Sciatic nerve (tissue), 2 donors: ENCODE measurements around the gene PPP1R1B. TPM values are rescaled to one million over a fixed set of nuclear protein-coding genes. Genes with fewer than 3 reads are reported as not detected.

Experiments used
- ATAC-seq: fragments of 200-7000 bp; cut with Tn5 transposase; one replicate; pipeline ENCODE4 v1.9.1; 2020; ENCODE audit warnings: mild to moderate bottlenecking, moderate library complexity
- DNase-seq: peaks from one replicate; pipeline ENCODE4 v3.0.0-alpha.2; 2020; ENCODE audit warnings: low spot score
- intact Hi-C: fragments of 100-400 bp; cut with DNase I; formaldehyde crosslinking; loops from one replicate; pipeline ENCODE4 v1.14.2; 2022
- total RNA-seq: library from RNA; stranded (reverse); fragmentation: NEBNext Ultra II Directional; extraction: Animal tissue kit (Norgen Biotek cat#: 25700); gene quantifications from one replicate; pipeline ENCODE4 v1.2.1, GENCODE V29; 2021
- donor health status: DM: no; HTN: no; CAD: no.
- donor health status: DM: no; HTN: no; CAD: no.

The PPP1R1B gene
- total RNA-seq, 1 donor from 2014 or later: 3.3 TPM

DNA sequence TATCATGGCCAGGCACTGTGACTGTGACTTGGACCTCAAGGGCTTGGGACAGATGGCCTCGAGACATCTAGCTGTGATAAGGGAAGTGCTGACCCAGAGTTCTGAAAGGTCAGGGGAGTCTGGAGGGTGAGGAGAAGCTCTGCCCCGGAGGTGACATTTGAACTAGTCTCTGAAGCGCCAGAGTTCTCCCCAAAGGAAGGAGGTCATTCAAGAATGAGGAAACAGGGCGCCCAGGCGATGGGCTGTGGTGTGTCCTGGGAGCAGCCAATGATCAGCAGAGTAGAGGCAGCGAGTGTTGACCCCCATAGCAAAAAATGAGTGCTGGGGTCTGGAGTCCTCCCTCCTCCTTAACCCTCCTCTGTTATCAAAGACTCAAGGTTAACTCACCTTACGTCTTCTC lies 15.1 kb downstream of the PPP1R1B start:
- ATAC-seq (no peak), DNase-seq (no peak)
- intact Hi-C loops: no loop called here

DNA sequence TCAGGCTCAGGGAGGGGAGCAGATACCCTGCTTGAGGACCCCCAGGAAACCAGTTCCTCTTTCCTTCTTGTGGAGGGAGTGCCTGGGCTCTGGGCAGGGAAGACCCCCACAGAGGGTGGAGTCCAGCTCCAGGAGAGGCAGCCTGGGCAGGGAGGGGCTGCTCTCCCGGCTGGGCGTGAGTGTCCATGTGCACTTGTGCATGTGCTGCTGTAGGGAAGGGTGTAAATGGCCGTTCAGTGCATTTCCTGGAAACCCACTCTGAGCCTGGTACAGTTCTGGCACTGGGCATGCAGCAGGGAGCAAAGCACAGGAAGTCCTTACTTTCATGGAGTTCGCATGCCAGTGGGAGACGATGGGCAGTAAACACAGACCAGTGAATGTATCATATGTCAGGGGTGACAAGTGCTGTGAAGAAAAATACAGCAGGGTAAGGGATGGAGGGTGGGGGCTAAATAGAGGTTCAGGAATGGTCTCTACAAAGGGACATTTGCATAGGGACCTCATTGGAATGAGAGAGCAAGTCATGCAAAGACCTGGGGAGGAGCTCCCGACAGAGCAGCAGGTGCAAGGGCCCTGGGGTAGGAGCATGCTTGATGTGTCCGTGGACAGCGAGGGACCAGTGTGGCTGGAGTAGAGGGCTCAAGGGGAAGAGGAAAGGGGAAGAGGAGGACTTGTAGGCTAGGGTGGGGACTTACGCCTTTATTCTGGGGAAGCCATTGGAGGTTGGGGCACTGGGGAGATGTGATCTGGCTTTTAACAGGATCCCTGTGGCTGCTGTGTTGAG lies 15.7 kb downstream of the PPP1R1B start:
- no peak for ATAC-seq
- intact Hi-C loops: no loop called here
- no peak for DNase-seq

DNA sequence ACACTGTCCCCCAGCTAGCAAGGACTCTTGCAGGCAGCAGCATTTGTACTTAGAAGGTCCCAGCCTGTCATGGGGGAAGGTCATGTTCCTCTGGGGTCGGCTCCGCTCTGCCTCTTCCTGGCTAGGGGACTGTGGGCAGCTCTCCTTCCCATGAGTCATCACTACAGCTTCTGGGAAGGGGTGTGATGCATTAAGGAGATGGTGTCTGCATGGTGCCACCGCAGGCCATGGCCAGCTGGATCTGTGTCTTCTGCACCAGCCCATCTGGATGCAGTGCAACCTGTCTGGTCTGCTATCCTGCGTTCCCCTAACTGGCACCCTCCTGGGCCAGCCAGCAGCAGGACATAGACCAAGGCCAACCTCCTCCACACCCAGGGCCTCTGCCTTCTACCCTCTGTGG lies 16.5 kb downstream of the PPP1R1B start:
- intact Hi-C loops: no loop called here
- ATAC-seq: no peak
- no peak for DNase-seq

DNA sequence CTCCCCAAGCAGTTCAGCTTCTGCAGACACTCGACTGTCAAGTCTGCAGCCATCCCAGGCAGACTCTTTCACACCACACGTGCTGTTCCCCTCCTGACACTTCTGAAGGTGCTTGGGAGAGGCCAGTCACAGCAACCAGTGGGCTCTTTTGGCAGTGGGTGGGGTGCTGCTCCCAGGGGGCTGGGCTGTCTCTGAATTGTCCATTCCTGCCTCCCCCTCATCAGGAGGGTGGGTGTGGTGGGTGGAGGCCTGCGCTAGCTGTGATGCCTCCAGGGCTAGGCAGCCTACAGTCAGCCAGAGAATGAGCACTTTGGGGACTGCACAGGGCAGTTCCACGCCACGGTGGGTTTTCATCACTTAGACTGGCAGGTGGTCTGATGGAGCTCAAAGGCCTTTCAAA lies 20.5 kb downstream of the PPP1R1B start:
- no peak for DNase-seq
- intact Hi-C loops: loop anchor here (5.0 kb wide), 1 partner anchor 825 kb away; no protein-coding TSS in a partner anchor
- ATAC-seq: no peak

DNA sequence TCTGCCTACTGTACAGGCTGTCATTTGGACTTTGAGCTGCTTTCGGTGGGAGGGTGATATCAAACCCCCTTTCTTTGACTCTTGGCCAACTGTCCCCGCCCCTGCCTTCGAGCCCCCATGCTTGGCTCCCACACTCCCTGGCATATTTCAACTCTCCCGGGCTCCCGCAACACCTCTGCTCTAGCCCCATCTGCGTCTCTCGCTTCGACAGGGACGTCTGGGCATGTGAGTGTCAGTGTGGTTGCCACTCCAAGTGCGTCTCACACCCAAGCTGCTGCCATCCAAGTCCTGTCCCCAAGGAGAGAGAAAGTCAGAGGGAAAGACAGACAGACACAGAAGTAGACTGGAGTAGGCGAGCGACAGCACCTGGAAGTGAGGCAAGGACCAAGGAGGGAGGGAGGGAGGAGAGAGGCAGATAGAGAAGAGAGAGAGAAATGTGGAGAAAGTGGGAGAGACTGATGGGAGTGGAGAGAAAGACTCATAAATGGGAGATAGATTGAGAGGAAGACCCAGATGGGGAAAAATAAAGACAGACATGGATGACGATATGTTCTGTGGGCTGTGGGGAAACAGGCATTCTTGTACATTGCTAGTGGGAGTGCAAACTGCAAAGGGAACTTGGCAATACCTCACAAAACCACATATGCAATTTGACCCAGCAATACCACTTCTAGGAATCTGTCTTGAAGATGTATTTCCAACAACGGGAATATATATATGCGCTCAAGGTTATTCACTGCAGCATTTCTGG lies 22.0 kb downstream of the PPP1R1B start:
- ATAC-seq (no peak), DNase-seq (no peak)
- intact Hi-C loops: loop anchor here (5.0 kb wide), 1 partner anchor 824 kb away; no protein-coding TSS in a partner anchor

DNA sequence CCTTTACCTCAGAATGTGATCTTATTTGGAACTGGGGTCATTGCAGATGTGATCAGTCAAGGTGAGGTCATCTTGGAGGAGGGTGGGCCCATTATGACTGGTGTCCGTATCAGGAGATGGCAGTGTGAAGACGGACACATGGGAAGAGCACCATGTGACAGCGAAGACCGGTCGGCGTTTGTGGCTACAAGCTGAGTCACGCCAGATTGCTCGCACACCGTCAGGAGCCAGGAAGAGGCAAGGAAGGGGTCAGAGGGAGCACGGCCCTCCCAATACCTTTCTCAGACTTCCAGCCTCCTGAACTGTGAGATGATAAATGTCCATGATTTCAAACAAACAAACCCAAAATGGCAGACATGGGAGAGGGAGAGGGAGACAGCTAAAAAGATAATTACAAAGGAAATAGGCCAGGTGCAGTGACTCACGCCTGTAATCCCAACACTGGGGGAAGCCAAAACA lies 23.4 kb downstream of the PPP1R1B start:
- DNase-seq (no peak), ATAC-seq (no peak)
- intact Hi-C loops: no loop called here

DNA sequence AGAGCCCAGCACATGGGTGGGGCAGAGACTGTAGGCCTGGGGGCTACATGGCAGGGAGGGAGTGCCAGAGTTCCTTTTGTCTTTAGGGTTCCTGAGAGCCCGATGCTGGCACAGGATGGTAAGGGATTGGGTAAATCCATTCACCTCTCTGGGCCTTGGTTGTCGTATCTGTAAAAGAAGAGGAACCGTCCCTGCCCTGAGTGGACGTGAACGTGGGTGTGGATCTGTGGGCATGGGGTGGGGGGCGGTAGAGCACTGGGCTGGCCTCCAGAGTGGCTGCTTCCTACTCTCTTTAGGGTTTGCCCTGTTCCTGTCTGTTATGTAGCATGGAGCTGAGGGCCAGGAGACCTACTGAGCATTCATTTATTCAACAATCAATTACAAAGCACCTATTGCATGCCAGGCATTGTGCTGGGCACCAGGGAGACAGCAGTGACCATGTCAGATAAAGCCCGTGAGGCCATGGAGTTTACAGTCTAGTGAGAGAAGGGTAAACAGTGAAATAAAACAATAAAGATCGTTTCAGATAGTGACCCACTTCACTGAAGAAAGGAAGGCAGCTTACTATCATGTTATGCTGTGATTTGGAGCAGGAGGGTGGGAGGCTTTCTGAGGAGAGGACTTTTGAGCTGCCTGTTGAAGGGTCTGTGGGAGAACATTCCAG lies 25.3 kb downstream of the PPP1R1B start:
- DNase-seq (no peak), ATAC-seq (no peak)
- intact Hi-C loops: no loop called here

DNA sequence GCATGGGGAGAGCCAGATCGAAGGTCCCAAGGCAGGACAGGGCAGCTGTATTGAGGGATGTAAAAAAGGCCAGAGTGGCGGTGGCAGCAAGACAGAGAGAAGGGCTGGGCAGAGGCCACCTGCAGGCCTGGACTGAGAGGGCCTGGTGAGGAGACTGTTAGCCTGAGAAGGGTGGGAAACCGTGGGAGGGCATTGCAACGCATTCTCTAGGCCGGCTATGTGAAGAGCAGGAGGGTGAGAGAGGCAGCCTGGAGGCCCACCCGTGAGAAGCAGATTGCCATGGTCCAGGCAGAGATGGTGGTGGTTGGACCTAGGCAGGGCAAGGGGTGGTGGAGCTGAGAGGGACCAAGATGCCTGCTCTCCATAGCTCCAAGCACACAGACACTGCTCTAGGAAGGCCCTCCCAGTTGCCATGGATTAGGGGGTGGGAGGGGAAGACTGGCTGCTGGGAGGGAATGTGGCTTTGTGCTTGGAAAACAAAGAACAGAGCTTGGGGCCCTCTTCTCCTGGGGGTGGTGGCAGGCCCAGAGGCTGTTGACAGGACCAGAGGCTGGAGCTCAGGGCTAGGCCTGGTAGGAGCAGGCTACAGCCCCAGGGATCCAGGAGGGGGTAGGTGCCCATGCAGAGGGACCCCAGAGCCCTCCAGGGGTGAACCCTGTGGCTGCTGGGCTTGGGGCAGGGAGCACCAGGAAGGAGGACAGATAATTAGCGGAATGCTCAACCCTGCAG lies 26.0 kb downstream of the PPP1R1B start:
- ATAC-seq (peak; percentile 71), DNase-seq (no peak)
- intact Hi-C loops: no loop called here

DNA sequence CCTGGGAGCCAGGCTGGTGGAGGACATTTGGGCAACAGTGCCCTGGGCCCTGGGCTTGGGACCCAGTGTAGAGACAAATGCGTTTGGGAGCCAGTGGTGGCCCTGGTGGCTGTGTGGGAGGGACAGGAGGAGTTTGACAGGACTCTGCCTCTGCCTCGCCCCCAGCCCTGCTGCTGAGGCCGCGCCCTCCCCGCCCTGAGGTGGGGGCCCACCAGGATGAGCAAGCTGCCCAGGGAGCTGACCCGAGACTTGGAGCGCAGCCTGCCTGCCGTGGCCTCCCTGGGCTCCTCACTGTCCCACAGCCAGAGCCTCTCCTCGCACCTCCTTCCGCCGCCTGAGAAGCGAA lies 26.5 kb downstream of the PPP1R1B start:
- intact Hi-C loops: no loop called here
- ATAC-seq (peak; percentile 14), DNase-seq (no peak)

DNA sequence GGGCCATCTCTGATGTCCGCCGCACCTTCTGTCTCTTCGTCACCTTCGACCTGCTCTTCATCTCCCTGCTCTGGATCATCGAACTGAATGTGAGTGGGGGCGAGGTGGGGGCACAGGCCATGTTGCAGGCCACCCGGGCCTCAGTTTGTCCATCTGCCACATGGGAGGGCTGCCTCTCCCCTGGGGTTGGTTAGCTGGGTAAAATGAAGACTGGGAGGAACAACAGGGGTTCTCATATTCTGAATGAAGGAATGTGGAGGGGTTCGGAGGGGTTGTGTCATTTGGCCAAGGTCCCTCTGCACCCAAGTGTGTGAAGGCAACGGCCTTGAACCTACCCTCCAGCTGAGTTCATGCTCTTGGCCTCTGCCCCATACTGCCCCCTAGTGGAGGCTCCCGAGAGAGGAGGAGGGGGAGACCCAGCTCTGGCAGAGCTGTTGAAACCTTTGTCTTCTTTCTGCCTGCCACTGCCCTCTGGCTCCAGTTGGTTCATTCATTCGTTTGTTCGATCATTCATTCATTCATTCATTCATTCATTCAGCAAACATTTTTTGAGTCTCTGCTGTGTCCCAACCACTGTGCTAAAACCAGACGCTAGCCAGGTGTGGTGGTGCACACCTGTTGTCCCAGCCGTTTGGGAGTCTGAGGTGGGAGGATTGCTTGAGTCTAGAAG lies 27.0 kb downstream of the PPP1R1B start:
- intact Hi-C loops: no loop called here
- DNase-seq: peak; percentile 85
- peak; percentile 71 for ATAC-seq

DNA sequence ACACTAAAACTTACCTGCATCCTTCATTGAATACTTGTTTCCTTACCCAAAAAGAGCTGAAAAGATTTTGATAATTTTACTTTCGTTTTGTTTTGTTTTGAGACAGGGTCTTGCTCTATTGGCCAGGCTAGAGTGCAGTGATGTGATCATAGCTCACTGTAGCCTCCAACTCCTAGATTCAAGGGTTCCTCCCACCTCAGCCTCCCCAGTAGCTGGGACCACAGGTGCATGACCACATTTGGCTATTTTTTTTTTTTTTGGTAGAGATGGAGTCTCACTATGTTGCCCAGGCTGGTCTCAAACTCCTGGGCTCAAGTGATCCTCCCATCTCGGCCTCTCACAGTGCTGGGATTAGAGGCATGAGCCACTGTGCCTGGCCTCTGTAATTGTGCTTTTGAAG lies 28.4 kb downstream of the PPP1R1B start:
- DNase-seq: no peak
- intact Hi-C loops: no loop called here
- ATAC-seq: no peak

DNA sequence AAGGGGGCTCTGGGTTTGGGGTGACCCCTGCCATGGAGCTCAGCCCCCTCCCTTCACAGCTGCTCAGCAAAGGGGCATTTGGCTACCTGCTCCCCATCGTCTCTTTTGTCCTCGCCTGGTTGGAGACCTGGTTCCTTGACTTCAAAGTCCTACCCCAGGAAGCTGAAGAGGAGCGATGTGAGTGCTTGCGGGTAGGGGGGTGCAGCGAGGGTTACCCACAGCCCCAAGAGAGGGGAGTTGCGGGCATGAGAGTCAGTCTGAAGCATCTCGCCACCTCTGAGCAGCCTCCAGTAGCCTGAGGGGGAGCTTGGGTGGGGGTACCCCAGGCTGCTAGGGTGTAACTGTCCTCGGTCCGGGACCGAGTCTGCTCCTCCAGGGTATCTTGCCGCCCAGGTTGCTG lies 31.6 kb downstream of the PPP1R1B start:
- no peak for ATAC-seq

DNA sequence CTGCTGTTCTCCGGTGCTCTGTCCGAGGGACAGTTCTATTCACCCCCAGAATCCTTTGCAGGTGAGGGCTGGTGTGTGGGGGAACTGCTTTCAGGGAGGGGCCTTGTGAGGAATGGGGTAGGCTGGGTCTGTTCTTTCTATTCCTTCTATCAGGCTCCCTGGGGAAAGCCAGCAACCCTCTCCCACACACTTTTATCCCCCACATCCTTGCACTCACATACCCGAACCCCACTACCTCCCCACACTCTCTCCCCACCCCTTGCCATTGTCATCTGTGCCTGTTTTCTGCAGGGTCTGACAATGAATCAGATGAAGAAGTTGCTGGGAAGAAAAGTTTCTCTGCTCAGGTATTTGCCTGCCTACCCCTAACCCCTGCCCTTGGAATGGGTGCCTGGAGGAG lies 32.0 kb downstream of the PPP1R1B start:
- intact Hi-C loops: no loop called here
- DNase-seq (no peak), ATAC-seq (no peak)

More for the DNA sequence above, 31.6 kb downstream of the PPP1R1B start:
- intact Hi-C loops: no loop called here
- DNase-seq: no peak

DNA sequence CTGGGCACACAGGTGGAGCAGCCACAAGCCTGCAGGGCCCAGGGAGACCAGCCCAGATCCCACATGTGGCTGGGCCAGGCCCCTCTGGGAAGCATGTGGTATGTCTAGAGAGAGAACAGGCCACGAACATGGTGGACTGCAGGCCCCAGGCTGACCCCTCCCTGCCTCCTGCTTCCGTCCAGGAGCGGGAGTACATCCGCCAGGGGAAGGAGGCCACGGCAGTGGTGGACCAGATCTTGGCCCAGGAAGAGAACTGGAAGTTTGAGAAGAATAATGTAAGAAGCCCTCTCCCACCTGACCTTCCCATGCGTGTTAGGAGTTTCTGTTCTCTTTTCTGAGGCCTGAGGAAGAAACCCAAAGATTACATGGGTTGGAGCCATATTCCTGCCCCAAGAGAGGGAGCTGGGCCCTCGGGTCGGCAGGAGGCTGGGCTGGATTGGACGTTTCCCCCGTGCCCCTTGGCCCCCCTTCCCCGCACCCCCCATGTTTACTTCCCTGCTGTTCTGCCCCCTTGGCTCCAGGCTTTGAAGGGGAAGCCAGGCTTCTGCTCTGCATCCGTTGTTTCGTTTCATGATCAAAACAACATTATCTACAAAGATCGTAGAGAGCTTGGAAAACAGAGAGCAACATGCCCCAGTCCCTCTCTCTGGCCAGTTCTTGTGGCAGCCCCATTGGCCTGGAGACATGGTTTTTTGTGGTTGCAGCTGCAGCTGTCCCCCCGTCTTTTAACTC lies 32.7 kb downstream of the PPP1R1B start:
- DNase-seq (no peak), ATAC-seq (peak; percentile 41)
- intact Hi-C loops: no loop called here

DNA sequence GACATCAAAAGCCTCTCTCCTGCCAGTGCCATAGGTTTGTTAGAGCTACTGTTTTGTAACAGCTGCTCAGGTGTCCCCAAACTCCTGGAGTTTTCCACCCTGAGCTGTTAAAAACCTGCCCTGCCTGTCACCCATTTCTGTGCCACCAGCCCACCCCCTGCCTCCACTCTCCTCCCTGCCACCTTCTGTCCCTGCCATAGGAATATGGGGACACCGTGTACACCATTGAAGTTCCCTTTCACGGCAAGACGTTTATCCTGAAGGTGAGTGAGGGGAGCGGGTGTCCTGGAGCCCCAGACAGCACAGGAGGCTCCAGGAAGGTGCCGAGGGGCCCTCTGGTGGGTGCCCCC lies 33.2 kb downstream of the PPP1R1B start:
- intact Hi-C loops: no loop called here
- no peak for ATAC-seq
- no peak for DNase-seq

DNA sequence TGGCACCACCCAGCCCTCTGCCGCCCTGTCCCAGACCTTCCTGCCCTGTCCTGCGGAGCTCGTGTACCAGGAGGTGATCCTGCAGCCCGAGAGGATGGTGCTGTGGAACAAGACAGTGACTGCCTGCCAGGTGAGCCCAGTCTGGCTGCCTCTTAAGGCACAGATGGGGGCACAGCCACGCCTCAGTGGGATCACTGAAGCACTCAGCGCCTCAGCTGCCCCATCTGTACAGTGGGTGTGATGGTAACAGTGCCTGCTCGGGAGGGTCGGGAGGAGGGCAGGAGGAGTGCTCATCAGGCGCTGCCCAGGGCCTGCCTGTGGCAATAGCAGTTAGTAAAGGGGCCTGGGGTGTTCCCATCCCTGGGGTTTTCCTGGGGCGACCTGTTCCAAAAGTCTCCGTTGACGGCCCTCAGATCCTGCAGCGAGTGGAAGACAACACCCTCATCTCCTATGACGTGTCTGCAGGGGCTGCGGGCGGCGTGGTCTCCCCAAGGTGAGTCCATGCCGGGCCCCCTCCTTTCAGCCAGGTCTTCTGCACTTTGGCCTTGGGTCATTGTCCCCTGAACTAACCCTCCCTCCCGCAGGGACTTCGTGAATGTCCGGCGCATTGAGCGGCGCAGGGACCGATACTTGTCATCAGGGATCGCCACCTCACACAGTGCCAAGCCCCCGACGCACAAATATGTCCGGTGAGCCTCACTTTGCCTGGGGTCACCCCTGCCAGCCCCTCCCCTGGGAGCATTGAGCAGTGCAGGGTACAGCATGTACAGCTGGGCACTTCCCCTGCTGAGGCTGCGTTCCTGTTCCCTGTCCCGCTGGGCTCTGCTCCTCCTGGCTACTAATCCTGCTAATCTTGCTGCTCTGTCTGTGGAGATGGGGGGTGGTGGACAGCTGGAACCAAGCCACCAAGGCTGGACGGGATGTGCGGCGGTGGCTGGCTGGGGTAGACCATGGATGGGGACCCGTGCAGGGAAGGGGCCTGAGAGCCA lies 33.9 kb downstream of the PPP1R1B start:
- ATAC-seq (no peak), DNase-seq (no peak)
- intact Hi-C loops: no loop called here
